Endothelial cell of umbilical vein (primary cell): ENCODE measurements around the gene SDCCAG8. TPM values are rescaled to one million over a fixed set of nuclear protein-coding genes. Genes with fewer than 3 reads are reported as not detected.

ENCODE experiments used
- BruUV-seq: library from RNA; stranded (reverse); fragments of 400-500 nt; replicated peaks from 2 replicates; lab custom pipeline; 2021; lab: Mats Ljungman, UMichigan
- CTCF ChIA-PET: fragments of 300-600, 350-600 bp; sonication (Branson Sonifier 250); formaldehyde crosslinking; loops from one replicate; lab custom pipeline; 2021; ENCODE audit warnings: antibody characterized with exemption, inconsistent platforms; lab: Charles Lee
- POLR2A ChIA-PET: fragments of 300-600, 350-600 bp; sonication (Branson Sonifier 250); formaldehyde crosslinking; loops from one replicate; lab custom pipeline; 2021; ENCODE audit warnings: antibody characterized with exemption, inconsistent platforms; lab: Charles Lee
- DNase-seq: peaks from one replicate; pipeline ENCODE4 v3.0.0-alpha.2; 2011; ENCODE audit warnings: low read depth, low spot score
- FAIRE-seq: peaks from 2 replicates; lab custom pipeline; 2011; peaks lifted over from hg19 to GRCh38; lab: Jason Lieb, UNC
- H2AFZ ChIP-seq: 2 replicates; pipeline ENCODE4 v1.6.0; 2012; ENCODE audit warnings: low read depth, low read length, control low read depth, inconsistent platforms
- H3K27ac ChIP-seq: 2 replicates; pipeline ENCODE4 v1.5.1; 2011; ENCODE audit warnings: low read depth, mild to moderate bottlenecking, control low read depth, low read length, moderate library complexity; ENCODE audit not compliant: insufficient read depth
- H3K27me3 ChIP-seq, 2 experiments: 2 replicates each; pipeline versions ENCODE4 v1.6.0 to v1.6.1; 2011; ENCODE audit warnings: low read length in 2 of 2, mixed read lengths in 1 of 2; ENCODE audit not compliant: control insufficient read depth in 2 of 2, insufficient read depth in 2 of 2
- H3K36me3 ChIP-seq, 2 experiments: 2 replicates in 1 of 2; 3 replicates in 1 of 2; pipeline ENCODE4 v1.5.1; 2011; ENCODE audit warnings: low read length in 2 of 2, mild to moderate bottlenecking in 1 of 2, moderate library complexity in 1 of 2; ENCODE audit not compliant: control insufficient read depth in 2 of 2, insufficient read depth in 2 of 2; ENCODE audit errors: extremely low read depth in 1 of 2
- H3K4me1 ChIP-seq: 3 replicates; pipeline ENCODE4 v1.5.1; 2011; ENCODE audit warnings: mild to moderate bottlenecking, low read length; ENCODE audit not compliant: control insufficient read depth, insufficient read depth; ENCODE audit errors: extremely low read depth
- H3K4me2 ChIP-seq: 2 replicates; pipeline ENCODE4 v1.6.1; 2011; ENCODE audit warnings: low read length, control low read depth, mixed read lengths; ENCODE audit not compliant: insufficient read depth
- H3K4me3 ChIP-seq, 3 experiments: fragments of 200-600 bp in 1 of 3; sonication (generic), shearing (Covaris generic) in 1 of 3; replicated peaks in 1 of 3; 2 replicates each; pipeline ENCODE4 v1.5.1; 2011 to 2016; ENCODE audit warnings: control low read depth in 3 of 3, low read length in 3 of 3, mild to moderate bottlenecking in 2 of 3, inconsistent platforms in 1 of 3, low read depth in 1 of 3, moderate library complexity in 1 of 3; ENCODE audit not compliant: insufficient read depth in 1 of 3
- H3K79me2 ChIP-seq: 2 replicates; pipeline ENCODE4 v1.6.0; 2012; ENCODE audit warnings: low read length, inconsistent platforms; ENCODE audit not compliant: control insufficient read depth, insufficient read depth
- H3K9ac ChIP-seq: replicated peaks from 2 replicates; pipeline ENCODE3; 2011; ENCODE audit warnings: low read length, control low read depth; ENCODE audit not compliant: insufficient read depth; ENCODE audit errors: extremely low read depth
- H3K9me1 ChIP-seq: replicated peaks from 3 replicates; pipeline ENCODE4 v1.6.0; 2011; ENCODE audit warnings: mild to moderate bottlenecking, low read length; ENCODE audit not compliant: control insufficient read depth, insufficient read depth; ENCODE audit errors: extremely low read depth
- H3K9me3 ChIP-seq: replicated peaks from 2 replicates; pipeline ENCODE4 v1.5.1; 2012; ENCODE audit warnings: low read length, inconsistent platforms; ENCODE audit not compliant: control insufficient read depth, insufficient read depth
- H4K20me1 ChIP-seq: replicated peaks from 2 replicates; pipeline ENCODE3; 2011; ENCODE audit warnings: mild to moderate bottlenecking, low read length; ENCODE audit not compliant: control insufficient read depth, insufficient read depth; ENCODE audit errors: extremely low read depth
- CTCF ChIP-seq, 2 donors: IDR thresholded peaks; 1 replicate in 1 of 2; 2 replicates in 1 of 2; pipeline ENCODE4 v1.5.1; 2011; ENCODE audit warnings: low read length in 2 of 2, mild to moderate bottlenecking in 2 of 2, moderate library complexity in 2 of 2, control low read depth in 1 of 2, inconsistent platforms in 1 of 2, low read depth in 1 of 2; ENCODE audit not compliant: insufficient read depth in 1 of 2; ENCODE audit errors: extremely low read depth in 1 of 2
- EZH2 ChIP-seq: IDR thresholded peaks from 2 replicates; pipeline ENCODE4 v1.6.1; 2012; ENCODE audit warnings: borderline replicate concordance, low read depth, mild to moderate bottlenecking, moderate library complexity, low read length, inconsistent platforms; ENCODE audit not compliant: severe bottlenecking
- JUN ChIP-seq: IDR thresholded peaks from 2 replicates; pipeline ENCODE4 v1.6.1; 2011; ENCODE audit warnings: borderline replicate concordance, low read depth; ENCODE audit not compliant: insufficient read length, insufficient read depth
- POLR2AphosphoS5 ChIP-seq: IDR thresholded peaks from 2 replicates; pipeline ENCODE4 v1.6.1; 2012; ENCODE audit warnings: low read depth, mild to moderate bottlenecking, control low read depth, low read length, moderate library complexity; ENCODE audit not compliant: insufficient read depth
- dilution Hi-C: fragments of 300-500 bp; cut with MboI; formaldehyde crosslinking; loops from one replicate; pipeline ENCODE4 v1.15.0; 2019; ENCODE audit warnings: low sequenced_read_pairs; ENCODE audit not compliant: extremely low pct_ligation_motif_present
- intact Hi-C: fragments of 100-400 bp; cut with micrococcal nuclease; formaldehyde crosslinking; loops from one replicate; pipeline ENCODE4 v1.10.0; 2022
- polyA plus RNA-seq, 4 experiments: library from polyadenylated mRNA; depleted of rRNA in 3 of 4; stranded (reverse) in 3 of 4; unstranded in 1 of 4; fragments of >200 nt; gene quantifications; 2 replicates each; pipeline versions ENCODE4 v1.2.1 to v1.2.3, GENCODE V29; 2011 to 2012; ENCODE audit warnings: missing spikeins in 1 of 4
- total RNA-seq: library from RNA; stranded (reverse); gene quantifications from 2 replicates; pipeline ENCODE4 v1.2.3, GENCODE V29; 2021

The SDCCAG8 gene
- total and polyA plus RNA-seq, 2 donors (not counting 3 experiments of a cell fraction or from before 2014, with no cell fraction given) = 14.6 to 25.7 TPM

DNA sequence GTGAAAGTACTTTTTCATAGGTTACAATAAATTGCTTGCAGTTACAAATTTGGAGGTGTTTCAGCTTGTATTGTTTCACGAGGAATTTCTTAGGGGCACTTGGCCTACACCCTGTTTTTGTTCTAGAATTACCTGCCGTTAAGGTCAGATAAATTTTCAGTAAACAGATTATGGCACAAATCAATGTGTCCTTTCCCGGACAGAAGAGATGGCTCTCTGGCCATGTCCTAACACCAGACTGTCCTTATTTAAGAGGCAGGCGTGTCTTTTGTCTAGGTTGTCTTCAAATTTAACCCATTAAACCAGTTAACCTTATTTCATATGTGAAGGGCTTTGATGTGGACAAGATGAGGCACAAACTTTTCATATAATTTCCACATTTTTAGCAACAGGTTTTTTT, 243.4 kb downstream of the SDCCAG8 start:
- FAIRE-seq = no peak
- no peak for DNase-seq
- CTCF ChIA-PET = no interaction called here

GRCh38 chr1:243499711-243500110, 243.9 kb downstream of the SDCCAG8 start:
- dilution Hi-C loops = no loop called here
- FAIRE-seq = no peak
- ChIA-PET CTCF (no interaction called here), POLR2A (no interaction called here)
- intact Hi-C loops = no loop called here
- no peak for DNase-seq
- no peak for TF ChIP-seq POLR2AphosphoS5
- TF ChIP-seq EZH2 = no peak
- no peak for TF ChIP-seq JUN
- H2AFZ ChIP-seq = no peak overlapping the region
- H3K9me3 ChIP-seq = no peaks in the 10 kb centered on the region
- H3K9ac ChIP-seq = no peak overlapping the region
- H4K20me1 ChIP-seq = no peaks in the 10 kb centered on the region
- H3K27ac ChIP-seq = no peak overlapping the region
- no peaks in the 10 kb centered on the region for H3K9me1 ChIP-seq
- peaks cover 0 to 9% of the 10 kb centered on the region in 2 experiments for H3K36me3 ChIP-seq
- no peaks in the 10 kb centered on the region for H3K79me2 ChIP-seq
- H3K4me3 ChIP-seq = no peak overlapping the region
- no peaks in the 10 kb centered on the region for H3K4me1 ChIP-seq
- no peak overlapping the region for H3K4me2 ChIP-seq
- no peaks in the 10 kb centered on the region for H3K27me3 ChIP-seq
- no TSS peak for BruUV-seq

More for the DNA sequence above, 243.4 kb downstream of the SDCCAG8 start:
- Histone ChIP-seq H3K36me3 (peaks cover 0 to 9% of the 10 kb centered on the region in 2 experiments), H3K9me1 (no peaks in the 10 kb centered on the region), H3K27ac (no peak overlapping the region), H3K9ac (no peak overlapping the region), H3K9me3 (no peaks in the 10 kb centered on the region), H3K79me2 (no peaks in the 10 kb centered on the region), H4K20me1 (no peaks in the 10 kb centered on the region), H2AFZ (no peak overlapping the region), H3K4me2 (no peak overlapping the region), H3K4me3 (no peak overlapping the region), H3K4me1 (no peaks in the 10 kb centered on the region), H3K27me3 (no peaks in the 10 kb centered on the region)
- dilution Hi-C loops = no loop called here
- TF ChIP-seq CTCF (IDR thresholded peaks at IDR 0.05; ENCODE audit: extremely low read depth in 1 of 2, insufficient read depth in 1 of 2, low read depth in 1 of 2, low read length in 2 of 2) (no peak), POLR2AphosphoS5 (no peak)
- POLR2A ChIA-PET = no interaction called here
- intact Hi-C loops = no loop called here
- BruUV-seq = no TSS peak
